Activated CD4-positive, alpha-beta T cell treated with anti-CD3 and anti-CD28 coated beads for 1 hour (primary cell): Measurements from ENCODE around the gene RALB.

Source experiments
- DNase-seq: peaks from one replicate; pipeline ENCODE4 v3.0.0-alpha.2; 2020

RALB gene

GRCh38 chr2:120269076-120269744 lies 16.6 kb downstream of the RALB start:
- no peak for DNase-seq

DNA sequence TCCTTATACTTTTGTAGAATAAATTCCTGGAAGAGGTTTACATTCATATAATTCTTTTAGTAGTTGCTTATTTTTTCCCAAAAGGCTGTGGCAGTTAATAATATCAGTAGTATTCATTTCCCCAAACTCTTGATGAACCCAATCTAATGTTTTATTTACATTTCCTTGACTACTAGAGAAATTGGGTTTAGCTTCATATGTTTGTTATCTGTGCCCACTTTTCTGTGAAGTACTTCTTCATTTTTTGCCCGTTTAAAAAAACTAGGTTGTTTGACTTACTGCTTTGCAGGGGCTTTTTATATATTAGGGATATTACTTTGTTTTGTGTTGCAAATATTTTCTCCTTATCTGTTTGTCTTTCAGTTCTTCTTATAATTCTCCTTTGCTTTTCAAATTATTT lies 17.2 kb downstream of the RALB start:
- no peak for DNase-seq

GRCh38 chr2:120271711-120272379 lies 19.2 kb downstream of the RALB start:
- DNase-seq: no peak

- no peak for DNase-seq
Observed at GRCh38 chr2:120272763-120273481, 20.3 kb downstream of the RALB start.

DNA sequence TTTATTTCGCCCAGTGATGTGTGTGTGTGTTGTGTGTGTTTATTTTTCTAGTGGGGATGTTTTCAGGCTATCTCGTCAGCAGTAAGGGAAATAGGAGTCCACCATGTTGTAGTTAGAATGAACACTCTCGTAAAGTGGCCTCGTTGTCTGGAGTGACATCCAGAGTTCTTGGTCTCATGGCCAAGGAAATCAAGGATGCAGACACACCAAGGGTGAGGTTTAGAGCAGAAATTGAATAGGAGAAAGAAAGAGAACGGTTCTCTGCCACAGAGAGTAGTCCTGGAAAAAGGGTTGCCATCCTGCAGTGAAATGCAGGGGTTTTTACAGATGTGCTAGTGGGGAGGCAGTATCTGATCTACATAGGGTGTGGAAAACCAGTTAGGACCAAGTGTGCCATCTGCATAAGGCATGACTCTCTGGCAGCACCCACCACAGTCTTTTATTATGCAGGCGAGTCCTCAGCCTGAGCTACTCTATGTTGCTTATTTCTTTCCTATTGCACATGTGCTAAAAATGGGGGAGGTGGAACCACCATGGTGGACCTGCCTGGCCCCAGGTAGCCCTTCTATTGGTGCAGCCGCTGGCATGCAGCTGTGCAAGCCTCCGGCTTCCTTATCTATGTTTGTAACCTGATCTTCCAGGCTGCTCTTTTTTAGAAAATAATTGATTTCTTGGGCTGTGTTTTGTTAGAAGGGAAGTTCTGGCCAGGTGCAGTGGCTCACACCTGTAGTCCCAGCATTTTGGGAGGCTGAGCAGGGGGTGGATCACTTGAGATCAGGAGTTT lies 23.2 kb downstream of the RALB start:
- DNase-seq: no peak

DNA sequence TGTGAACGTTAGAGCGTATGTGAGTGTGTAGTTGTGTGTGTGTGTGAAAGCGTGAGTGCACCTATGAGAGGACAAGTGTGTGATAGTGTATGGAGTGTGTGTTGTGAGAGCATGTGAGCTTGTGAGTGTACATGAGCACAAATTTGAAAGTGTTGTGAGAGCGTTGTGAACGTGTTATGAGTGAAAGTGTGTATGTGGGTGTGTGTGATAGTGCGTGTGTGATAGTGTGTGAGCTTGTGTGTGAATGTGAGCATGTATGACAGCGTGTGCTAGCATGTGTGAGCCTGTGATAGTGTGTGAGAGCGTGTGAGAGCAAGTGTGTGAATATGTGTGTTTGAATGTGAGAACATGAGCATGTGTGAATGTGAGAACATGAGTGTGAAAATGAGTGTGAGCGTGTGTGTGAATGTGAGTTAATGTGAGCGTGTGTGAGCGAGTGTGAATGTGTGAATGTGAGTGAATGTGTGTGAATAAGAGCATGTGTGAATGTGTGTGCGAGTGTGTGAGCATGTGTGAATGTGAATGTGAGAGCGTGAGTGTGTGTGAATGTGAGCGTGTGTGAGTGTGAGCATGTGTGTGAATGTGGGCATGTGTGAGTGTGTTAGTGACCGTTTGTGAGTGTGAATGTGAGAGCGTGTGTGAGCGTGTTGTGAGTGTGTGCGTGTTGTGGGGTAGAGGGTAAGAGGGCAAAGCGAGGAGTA lies 25.0 kb downstream of the RALB start:
- DNase-seq: no peak

GRCh38 chr2:120278901-120279300 lies 26.2 kb downstream of the RALB start:
- no peak for DNase-seq

GRCh38 chr2:120279708-120280107 lies 27.1 kb downstream of the RALB start:
- no peak for DNase-seq

- DNase-seq: no peak
Observed at GRCh38 chr2:120283649-120284048, 31.0 kb downstream of the RALB start.

DNA sequence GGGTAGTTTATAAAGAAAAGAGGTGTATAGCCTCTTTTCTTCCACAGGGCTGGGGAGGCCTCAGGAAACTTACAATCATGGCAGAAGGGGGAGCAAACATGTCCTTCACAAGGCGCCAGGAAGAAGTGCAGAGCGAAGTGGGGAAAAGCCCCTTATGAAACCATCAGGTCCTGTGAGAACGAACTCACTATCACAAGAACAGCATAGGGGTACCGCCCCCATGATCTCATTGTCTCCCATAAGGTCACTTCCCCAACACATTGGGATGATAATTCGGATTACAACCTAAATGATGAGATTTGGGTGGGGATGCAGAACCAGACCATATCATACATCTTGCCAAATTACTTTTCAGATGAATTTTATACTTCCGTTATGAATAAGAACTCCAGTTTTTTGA lies 32.4 kb downstream of the RALB start:
- DNase-seq: no peak

DNA sequence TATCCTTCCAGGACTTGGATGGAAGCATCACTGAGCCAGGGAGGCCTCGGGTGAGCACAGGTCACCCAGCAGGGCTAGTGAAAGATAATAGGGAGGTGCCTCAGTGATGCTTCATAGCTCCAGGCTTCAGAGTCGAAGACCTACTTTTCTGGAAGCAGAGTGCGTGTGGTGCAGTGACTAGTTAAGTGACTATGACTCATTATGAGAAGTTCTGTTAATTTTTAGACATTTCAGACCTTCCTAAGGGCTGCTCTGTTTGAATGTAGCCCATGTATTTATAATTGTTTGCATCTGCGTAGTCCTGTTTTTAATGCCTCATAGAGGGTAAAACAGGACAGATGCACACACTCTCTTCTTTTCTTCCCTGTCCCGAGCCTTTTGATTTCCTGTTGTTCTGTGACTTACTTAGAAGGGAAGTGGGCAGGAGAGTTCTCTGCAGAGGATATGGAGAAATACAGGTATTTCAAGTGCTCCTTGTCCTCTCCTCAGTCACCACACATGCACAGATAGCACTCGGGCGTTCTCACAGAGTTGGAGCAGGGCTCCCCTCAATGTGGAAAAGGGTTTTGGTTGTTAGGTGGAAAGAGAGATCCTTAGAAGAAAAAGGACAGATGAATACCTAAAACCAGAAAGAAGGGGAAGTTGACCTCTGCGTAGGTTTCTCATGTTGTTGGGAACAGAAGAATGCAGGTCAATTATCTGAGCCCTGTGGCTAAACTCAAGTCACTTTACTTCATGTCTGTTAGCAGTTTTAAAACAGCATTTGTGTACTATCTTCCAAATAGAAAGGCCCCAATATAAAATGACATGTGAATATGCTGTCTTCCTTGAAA lies 34.7 kb downstream of the RALB start:
- no peak for DNase-seq

- DNase-seq: no peak
Observed at GRCh38 chr2:120288016-120288373, 35.3 kb downstream of the RALB start.

- no peak for DNase-seq
Observed at GRCh38 chr2:120289221-120289906, 36.7 kb downstream of the RALB start.

- DNase-seq: no peak
Observed at GRCh38 chr2:120290737-120291136, 38.1 kb downstream of the RALB start.

DNA sequence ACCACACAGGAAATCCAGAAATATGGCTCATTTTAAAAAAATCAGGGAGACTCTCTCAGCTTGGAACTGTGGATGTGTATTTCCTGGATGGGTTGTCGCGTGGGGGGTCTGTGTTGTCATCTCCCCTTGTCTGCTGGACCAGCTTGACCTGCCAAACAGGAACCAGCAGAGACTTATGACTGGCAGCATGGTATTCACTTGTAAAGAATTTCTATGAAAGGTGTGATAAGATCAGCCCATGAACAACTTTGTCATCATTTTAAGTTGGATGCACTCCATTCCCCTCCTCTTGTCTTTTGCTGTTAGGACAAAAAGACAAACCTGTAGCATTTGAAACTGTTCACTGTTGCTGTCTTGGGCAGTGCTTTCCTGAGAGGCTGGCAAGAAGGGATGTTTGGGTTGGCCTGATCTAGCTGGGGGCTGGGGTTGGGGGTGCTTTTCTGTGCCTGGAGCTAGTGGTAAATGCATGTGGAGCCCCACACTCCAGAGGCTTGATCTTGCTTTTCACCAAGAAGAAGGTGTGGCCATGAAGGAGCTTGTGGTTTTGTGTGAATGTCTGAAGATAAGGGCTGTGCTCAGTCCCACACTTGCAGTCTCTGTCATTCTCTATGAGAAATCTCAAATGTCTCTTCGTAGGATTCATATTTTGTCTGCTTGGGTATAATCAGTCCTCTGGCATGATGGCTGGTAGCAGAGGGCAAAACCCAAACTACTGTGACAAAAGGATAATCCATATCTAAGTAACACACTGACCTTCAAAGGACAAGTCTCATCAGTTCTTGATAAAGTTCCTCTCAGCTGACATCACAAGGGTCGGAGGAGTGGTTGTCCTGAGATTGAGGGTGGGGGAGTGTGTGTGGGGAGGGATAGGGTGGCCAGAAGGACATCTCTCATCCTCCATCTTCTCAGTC lies 39.0 kb downstream of the RALB start:
- DNase-seq: no peak

- DNase-seq: no peak
Observed at GRCh38 chr2:120293096-120294007, 40.7 kb downstream of the RALB start.

- no peak for DNase-seq
Observed at GRCh38 chr2:120294008-120294340, 41.3 kb downstream of the RALB start.

GRCh38 chr2:120298173-120298835 lies 45.7 kb downstream of the RALB start:
- no peak for DNase-seq

DNA sequence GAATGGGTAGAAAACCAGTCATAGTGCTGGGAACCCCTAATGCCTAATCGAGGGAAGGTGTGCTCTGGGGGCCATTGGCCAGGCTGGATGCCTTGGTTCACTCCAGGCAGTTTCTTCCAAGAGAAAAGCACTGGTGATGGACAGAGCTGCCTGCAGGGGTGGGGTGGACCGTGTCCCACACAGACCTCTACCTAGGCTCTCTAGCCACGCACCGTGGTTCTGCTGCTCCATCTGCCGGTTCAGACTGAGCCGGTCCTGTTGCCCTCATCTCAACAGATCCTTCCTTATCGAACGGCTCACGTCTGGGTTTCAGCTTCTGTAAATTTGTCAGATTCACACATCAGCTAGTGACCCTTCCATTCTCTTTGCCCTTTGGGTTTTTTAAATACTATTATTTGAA lies 46.4 kb downstream of the RALB start:
- no peak for DNase-seq
